Measurements from ENCODE around the gene CACNA1A. TPM values are rescaled to one million over a fixed set of nuclear protein-coding genes. Genes with fewer than 3 reads are reported as not detected.

CACNA1A gene
- 43.0 and 47.2 TPM in 2 replicates for total RNA-seq
- long read RNA-seq, partial matches to known transcripts: 0 of 3 reads
- long read RNA-seq, other reads (novel, unspliced or antisense): 2 of 3 reads

GRCh38 chr19:13506471-13506820 lies at the start of gene CACNA1A:
Gene CACNA1A (minus strand): TSS chr19:13506479. CDS start chr19:13506224, 255 bp downstream.
- no peaks in the 10 kb centered on the region for H3K36me3 Mint-ChIP-seq (ENCODE audit: insufficient read depth)
- H3K27ac Mint-ChIP-seq: no peak within 1 kb of the TSS
- no peak for TF ChIP-seq CTCF (IDR thresholded peaks at IDR 0.05; ENCODE audit: unreplicated experiment)
- H3K9me3 Mint-ChIP-seq (ENCODE audit: low read depth): no peaks in the 10 kb centered on the region
- no peak for DNase-seq (ENCODE audit: low spot score, unreplicated experiment)
- H3K4me3 Mint-ChIP-seq (ENCODE audit: low read depth): no peak within 1 kb of the TSS
- peaks cover 3% of the 10 kb centered on the region for H3K4me1 Mint-ChIP-seq (ENCODE audit: low read depth)
- H3K27me3 Mint-ChIP-seq: peaks cover 86% of the 10 kb centered on the region

GRCh38 chr19:13554506-13555240 lies 48.4 kb upstream of the CACNA1A start:
- Mint-ChIP-seq H3K4me1 (ENCODE audit: low read depth) (no peaks in the 10 kb centered on the region), H3K9me3 (ENCODE audit: low read depth) (no peaks in the 10 kb centered on the region), H3K27me3 (peaks cover 40% of the 10 kb centered on the region), H3K4me3 (ENCODE audit: low read depth) (no peak overlapping the region), H3K27ac (no peak overlapping the region), H3K36me3 (ENCODE audit: insufficient read depth) (no peaks in the 10 kb centered on the region)
- no peak for TF ChIP-seq CTCF (IDR thresholded peaks at IDR 0.05; ENCODE audit: unreplicated experiment)
- DNase-seq (ENCODE audit: low spot score, unreplicated experiment): no peak

- Mint-ChIP-seq H3K4me3 (ENCODE audit: low read depth) (no peak overlapping the region), H3K4me1 (ENCODE audit: low read depth) (no peaks in the 10 kb centered on the region), H3K9me3 (ENCODE audit: low read depth) (no peaks in the 10 kb centered on the region), H3K27me3 (peaks cover 44% of the 10 kb centered on the region), H3K27ac (no peak overlapping the region), H3K36me3 (ENCODE audit: insufficient read depth) (no peaks in the 10 kb centered on the region)
- no peak for TF ChIP-seq CTCF (IDR thresholded peaks at IDR 0.05; ENCODE audit: unreplicated experiment)
- DNase-seq (ENCODE audit: low spot score, unreplicated experiment): no peak
Measured at GRCh38 chr19:13553880-13554400, 47.7 kb upstream of the CACNA1A start.

GRCh38 chr19:13548131-13548530 lies 41.9 kb upstream of the CACNA1A start:
- peaks cover 28% of the 10 kb centered on the region for H3K27me3 Mint-ChIP-seq
- TF ChIP-seq CTCF (IDR thresholded peaks at IDR 0.05; ENCODE audit: unreplicated experiment): no peak
- H3K9me3 Mint-ChIP-seq (ENCODE audit: low read depth): no peaks in the 10 kb centered on the region
- H3K36me3 Mint-ChIP-seq (ENCODE audit: insufficient read depth): no peaks in the 10 kb centered on the region
- no peak overlapping the region for H3K27ac Mint-ChIP-seq
- H3K4me3 Mint-ChIP-seq (ENCODE audit: low read depth): no peak overlapping the region
- H3K4me1 Mint-ChIP-seq (ENCODE audit: low read depth): no peaks in the 10 kb centered on the region
- no peak for DNase-seq (ENCODE audit: low spot score, unreplicated experiment)

- Mint-ChIP-seq H3K4me1 (ENCODE audit: low read depth) (no peaks in the 10 kb centered on the region), H3K4me3 (ENCODE audit: low read depth) (no peak overlapping the region), H3K9me3 (ENCODE audit: low read depth) (no peaks in the 10 kb centered on the region), H3K36me3 (ENCODE audit: insufficient read depth) (no peaks in the 10 kb centered on the region), H3K27ac (no peak overlapping the region), H3K27me3 (peaks cover 30% of the 10 kb centered on the region)
- no peak for TF ChIP-seq CTCF (IDR thresholded peaks at IDR 0.05; ENCODE audit: unreplicated experiment)
- DNase-seq (ENCODE audit: low spot score, unreplicated experiment): no peak
Measured at GRCh38 chr19:13547102-13547501, 40.8 kb upstream of the CACNA1A start.

Data from progenitor cell of endocrine pancreas (in vitro differentiated cells).